ENCODE measurements around the gene TMPRSS13.
"Not testable (repeated sequence)": the region's sequence is repeated elsewhere in the genome, so short reads cannot be mapped to it uniquely, and the experiment has no call there.

TMPRSS13 gene

DNA sequence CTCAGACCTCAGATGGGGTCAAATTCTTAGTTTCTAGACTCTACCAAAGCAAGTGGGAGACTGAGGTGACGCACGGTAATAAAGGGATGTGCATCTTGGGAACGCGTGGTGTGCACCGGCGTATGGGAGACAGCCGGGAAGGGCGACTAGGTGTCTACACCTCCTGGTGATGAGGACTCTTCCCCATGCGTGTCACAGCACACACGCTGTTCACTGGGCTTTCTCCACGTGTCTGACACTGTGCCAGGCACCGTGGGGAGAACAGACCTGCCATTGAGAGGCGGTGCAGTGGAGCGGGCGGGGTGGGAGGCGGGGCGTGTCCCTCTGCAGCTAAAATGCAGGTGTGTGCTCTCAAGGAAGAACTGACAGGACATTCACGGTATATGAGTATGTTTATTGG, 58.0 kb downstream of the TMPRSS13 start:
- no peak for DNase-seq

GRCh38 chr11:117870103-117870952, 58.9 kb downstream of the TMPRSS13 start:
- DNase-seq, result no peak

DNA sequence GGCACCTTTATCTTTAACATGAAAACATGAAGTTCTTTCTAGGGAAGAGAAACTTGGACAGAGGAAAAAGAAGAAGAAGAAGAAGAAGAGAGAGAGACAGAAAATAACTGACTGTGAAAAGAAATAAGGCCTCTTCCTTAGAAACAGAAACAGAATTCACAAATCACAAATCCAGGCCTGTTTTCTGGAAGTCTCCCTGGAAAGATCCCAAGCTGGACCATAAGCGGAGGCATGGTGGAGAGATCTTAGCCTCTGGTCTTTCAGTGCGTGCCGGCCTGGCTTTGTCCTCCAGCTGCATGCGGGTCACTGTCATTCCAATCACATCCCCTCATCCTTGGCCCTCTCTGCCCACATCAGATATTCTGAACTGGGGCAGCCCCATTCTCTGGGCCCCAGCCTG, 59.6 kb downstream of the TMPRSS13 start:
- DNase-seq, result no peak

DNA sequence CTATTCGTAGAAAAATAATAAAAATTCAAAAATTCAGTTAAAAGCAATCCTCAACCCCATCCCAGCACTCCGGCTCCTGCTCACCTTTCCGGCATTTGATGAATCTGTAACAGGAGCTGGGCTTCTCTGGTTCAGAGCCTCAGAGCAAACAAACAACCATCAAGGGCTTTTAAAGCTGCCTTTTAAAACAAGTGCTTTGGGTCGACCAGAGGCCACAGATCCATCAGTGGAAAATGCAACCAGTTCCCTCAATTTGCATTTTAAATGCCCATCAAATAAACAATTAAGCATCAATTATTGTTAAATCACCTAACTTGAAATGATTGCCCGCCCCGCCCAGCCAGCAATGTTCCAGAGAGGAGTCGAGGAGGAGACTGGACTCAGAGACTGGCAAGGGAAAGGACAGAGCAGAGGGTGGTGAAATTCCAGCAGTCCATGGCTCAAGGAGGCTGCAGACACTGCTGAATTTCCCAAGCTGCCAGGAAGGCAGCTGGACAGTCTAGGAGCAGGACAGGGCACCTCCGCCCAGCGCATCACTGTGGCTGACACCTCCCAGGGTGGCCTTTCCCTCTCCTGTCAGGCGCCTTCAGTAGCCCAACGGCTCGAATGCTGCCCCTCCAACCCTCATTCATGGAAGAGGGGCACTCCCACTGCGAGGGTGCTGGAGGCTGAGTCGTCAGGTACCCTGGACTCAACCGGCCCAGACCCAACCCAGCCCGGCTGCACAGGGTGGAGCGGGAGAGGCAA, 60.2 kb downstream of the TMPRSS13 start:
- no peak for DNase-seq

- DNase-seq, result no peak
Observed at GRCh38 chr11:117868088-117868487, 61.1 kb downstream of the TMPRSS13 start.

- DNase-seq, result no peak
Observed at GRCh38 chr11:117866526-117866925, 62.7 kb downstream of the TMPRSS13 start.

DNA sequence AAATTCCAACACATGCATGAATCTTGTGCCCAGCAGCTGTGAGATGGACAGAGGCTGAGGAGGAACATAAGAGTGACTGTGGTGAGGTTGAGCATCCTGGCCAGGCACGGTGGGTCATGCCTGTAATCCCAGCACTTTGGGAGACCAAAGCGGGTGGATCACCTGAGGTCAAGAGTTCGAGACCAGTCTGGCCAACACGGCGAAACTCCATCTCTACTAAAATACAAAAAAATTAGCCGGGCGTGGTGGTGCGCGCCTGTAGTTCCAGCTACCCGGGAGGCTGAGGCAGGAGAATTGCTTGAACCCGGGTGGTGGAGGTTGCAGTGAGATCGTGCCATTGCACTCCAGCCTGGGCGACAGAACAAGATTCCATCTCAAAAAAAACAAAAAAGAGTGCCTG, 63.7 kb downstream of the TMPRSS13 start:
- DNase-seq, result not testable (repeated sequence)

DNA sequence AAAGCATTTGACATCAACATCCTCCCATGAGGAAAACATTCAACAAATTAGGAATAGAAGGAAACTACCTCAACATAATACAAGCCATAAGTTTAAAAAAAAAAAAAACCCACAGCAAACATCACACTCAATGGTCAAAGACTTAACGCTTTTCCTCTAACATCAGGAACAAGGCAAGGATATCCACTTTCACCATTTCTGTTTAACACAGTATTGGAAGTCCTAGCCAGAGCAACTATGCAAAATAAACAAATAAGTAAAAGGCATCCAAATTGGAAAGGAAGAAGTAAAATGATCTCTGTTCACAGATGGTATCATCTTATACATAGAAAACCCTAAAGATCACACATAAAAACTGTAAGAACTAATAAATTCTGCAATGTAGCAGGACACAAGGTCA, 65.8 kb downstream of the TMPRSS13 start:
- no peak for DNase-seq

DNA sequence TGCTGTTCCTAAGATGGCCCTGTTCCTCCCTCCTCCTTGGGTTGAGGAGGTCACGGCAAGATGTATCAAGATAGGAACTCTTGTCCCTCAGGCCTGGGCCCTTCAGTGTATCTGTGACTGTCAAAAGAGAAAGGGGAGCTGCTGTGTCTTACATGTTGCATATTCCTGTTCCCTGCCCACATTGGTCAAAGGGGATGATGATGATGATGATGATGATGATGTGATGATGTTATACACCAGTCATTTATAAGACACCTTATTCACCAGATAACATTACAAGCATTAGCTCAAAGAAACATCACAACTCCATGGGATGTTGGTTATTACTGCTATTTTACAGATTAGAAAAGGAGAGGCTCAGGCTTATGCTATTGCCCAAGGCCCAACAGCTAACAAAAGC, 66.4 kb downstream of the TMPRSS13 start:
- DNase-seq, result no peak

DNA sequence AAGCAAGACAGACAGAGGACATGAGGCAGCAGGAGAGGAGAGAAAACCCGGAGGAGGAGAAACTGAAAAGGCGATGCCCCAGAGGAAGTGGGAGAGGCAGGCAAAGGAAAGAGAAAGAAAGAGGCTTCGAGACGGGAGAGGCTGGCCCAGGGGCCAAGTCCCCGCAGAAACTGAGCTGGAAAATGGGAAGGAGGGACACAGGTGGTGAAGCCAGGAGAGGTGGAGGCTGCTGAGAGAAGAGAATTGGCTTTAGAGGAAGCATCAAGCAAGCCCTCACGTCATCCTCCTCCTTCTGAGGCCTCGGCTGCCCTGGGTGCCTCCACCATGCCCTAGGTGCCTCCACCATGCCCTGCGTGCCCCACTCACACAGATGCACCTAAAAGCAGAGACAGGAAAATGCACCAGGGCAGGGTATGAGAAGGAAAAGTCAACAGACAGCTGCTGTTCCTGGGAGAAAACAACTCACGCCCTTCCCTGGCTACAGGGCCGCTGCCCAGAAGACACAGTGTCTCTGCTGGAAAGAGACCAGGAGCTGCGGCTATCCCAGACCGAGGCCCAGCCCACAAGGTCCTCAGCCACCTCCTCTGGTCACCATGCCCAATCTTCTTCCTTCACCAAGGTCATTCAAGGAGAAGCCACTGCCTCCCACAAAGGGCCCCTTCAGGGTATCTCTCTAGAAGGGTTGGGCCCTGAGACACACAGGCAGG, 67.0 kb downstream of the TMPRSS13 start:
- no peak for DNase-seq

DNA sequence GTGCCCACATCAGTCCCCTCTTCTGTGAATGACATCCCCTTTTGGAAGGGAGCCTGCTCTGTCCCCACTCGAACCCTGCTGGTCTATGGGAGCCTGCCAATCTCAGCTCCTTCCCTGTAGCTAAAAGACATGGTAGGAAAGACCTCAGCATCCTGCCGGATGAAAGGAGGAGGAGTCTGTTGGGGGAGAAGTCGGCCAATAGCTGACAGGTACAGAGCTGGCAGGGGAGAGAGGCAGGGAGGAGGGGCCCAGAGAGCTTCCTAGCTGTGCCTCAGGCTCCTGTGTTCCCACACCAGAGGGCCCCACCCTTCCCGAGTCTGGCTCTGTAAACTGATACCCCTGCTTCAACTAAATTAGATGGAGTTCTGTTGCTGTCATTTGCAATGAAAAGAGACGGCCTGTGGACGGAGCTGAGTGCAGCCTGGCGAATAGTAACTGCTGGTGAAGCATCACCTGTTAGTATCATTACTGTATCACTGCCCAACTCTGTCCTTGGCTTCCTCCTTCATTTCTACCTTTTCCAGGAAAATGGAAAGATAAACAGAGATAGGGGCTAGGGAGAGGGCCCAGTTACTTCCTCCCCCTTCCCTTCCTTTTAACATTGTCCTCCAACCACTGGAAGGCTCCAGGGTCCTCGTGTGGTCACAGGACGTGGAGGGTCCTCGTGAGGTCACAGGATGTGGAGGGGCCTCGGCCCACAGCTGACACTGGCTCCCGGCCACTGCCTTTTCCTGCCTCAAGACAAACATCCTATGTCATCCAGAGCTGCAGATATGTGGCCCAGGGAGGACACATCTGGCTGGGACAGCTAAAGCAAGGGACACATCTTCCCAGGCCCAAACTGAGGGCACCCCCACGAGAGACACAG, 67.8 kb downstream of the TMPRSS13 start:
- no peak for DNase-seq

DNA sequence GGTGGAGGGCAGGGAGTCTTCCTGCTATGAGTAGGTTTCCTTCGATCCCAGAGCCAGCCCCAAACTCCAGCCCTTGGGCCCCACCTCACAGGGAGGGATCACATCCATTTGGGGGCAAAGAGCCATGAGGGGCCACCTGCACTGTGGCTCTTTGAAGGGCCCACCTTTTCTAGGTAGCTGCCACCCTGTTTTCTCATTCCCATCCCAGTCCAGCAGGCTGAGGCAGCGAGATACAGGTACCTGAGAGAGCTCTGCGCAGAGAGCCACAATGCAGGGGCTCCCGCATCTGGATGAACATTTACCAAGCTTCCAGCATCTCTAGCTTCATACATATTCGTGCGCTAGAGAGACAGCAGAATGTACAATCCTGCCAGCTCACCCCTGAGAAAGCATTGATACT, 69.1 kb downstream of the TMPRSS13 start:
- DNase-seq, result no peak

DNA sequence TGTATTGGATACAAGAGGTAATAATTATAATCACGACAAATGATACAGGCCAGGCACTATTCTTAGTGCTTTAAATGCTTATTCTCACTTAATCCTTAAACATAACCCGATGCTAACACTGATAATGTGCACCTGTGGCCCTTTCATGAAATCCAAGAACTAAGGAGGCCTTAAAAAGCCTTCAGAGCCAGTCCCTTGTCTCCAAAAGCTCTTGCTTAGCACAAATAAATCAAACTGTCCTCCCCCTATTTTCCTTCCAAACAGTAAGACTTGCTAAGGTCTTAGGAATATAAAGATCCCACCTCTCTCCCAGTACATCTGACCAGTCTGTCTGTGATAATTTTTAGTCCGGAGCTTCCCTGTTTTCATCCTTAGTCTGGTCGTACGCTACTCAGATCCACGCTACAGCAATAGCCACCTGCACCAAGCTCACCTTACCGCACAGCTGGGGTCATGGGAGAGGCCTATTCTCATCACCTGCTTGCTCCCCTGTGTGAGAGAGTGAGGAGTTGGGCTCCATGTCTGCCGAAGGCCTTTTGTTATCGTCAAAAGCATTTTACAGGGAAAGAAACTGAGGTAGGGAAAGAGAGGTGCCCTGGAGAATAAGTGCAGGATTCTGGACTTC, 69.6 kb downstream of the TMPRSS13 start:
- no peak for DNase-seq

GRCh38 chr11:117859061-117859460, 70.1 kb downstream of the TMPRSS13 start:
- no peak for DNase-seq

DNA sequence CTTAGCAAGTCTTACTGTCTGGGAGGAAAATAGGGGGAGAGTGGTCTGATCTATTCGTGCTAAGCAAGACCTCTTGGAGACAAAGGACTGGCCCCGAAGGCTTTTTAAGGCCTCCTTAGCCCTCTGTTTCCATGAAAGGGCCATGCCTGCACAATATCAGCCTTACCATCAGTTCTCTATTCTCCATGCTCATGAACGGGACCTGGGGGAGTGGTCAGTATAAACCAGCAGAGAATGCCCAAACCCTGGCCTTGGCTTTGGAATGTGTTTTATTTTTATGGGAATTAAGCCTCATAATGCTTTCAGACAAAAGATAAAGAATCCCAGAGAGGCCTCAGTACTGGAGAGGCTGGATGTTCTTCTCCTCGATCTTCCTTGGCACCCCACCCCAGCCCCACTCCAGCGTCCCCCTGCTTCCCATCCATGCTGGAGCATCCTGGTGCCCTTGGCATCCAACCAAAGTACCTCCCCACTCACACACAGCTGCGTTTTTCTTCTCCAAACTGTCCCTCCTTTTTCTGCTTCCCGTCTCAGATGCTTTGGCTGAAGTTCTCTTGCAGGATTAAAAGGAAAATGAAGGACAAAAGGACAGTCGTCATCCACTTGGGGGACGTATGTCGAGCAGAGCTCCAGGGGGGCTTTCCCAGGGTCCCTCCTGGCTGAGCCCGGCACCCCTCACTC, 71.3 kb downstream of the TMPRSS13 start:
- DNase-seq, result no peak

- DNase-seq, result no peak
Observed at GRCh38 chr11:117855912-117856651, 73.1 kb downstream of the TMPRSS13 start.

- DNase-seq, result no peak
Observed at GRCh38 chr11:117855186-117855845, 73.9 kb downstream of the TMPRSS13 start.

DNA sequence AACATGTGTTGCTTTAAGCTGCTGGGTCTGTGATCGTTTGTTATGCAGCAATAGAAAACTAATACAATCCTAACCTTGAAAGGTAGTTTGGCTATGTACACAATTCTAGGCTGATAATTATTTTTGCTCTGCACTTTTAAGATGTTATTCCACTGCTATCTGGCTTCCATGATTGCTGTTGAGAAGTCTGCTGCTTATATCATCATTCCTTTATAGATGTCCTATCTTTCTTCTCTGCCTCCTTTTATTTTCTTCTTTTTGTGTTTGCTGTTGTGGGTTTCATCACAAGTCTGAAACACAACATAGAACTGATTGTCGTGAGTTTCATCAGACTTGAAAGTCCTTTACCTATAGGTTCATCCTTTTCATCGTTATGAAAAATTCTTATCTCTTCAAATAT, 76.9 kb downstream of the TMPRSS13 start:
- DNase-seq, result no peak

GRCh38 chr11:117851852-117852251, 77.3 kb downstream of the TMPRSS13 start:
- DNase-seq, result no peak

DNA sequence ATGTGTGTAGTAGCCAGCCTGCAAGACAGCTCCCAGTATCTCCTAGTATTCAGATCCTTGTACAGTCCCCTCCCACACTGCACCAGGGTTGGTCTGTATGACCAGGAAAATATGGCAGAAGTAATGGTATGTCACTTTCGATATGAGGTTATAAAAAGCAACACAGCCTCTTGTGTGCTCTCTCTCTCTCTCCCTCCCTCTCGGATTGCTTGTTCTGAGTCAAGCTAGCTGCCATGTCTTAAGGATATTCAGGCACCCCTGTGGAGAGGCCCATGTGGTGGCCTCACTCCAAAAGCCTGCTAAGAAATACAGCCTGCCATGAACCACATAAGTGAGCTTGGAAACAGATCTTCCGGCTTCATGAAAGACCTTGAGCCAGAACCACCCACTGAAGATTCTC, 78.1 kb downstream of the TMPRSS13 start:
- DNase-seq, result no peak
